Measurements from ENCODE around the gene TNXB. TPM values are rescaled to one million over a fixed set of nuclear protein-coding genes. Genes with fewer than 3 reads are reported as not detected.
"Not testable (repeated sequence)": the region's sequence is repeated elsewhere in the genome, so short reads cannot be mapped to it uniquely, and the experiment has no call there.

TNXB gene
- total and polyA plus RNA-seq, 3 experiments from 2014 or later: 2.5 to 4.9 TPM; not detected in 1

DNA sequence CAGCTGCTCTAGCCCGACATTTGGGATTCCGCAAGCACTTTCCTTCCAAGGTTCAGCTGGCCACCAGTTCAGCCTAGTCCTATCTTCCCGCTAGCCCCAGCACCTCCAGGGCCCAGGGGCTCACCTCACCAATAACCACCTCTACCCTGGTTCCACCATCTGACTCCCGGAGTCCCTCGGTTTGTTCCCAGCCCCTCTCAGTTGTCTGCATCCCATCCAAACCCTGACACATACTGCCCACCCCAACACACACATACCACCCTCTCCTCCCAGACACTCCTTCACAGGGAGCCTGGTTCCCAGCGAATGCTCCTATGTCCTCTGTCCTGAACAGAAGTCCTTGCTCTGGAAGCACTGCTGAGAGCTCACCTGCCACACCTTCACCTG, 418 bp downstream of the TNXB start:
- Histone ChIP-seq H3K9me3 (ENCODE audit: low read length) (no peaks in the 10 kb centered on the region), H3K27ac (ENCODE audit: low read depth, low read length) (no peak overlapping the region), H3K36me3 (ENCODE audit: insufficient read depth, low read length) (no peaks in the 10 kb centered on the region), H3K4me3 (ENCODE audit: low read length) (no peak overlapping the region), H3K4me1 (ENCODE audit: insufficient read depth, low read length) (peaks cover 14% of the 10 kb centered on the region), H3K27me3 (ENCODE audit: insufficient read depth, low read length, poor library complexity, severe bottlenecking) (peaks cover 3% of the 10 kb centered on the region)
- Mint-ChIP-seq H3K9me3 (peaks cover 0 to 2% (median 0%) of the 10 kb centered on the region in 5 donors), H3K4me3 (peak overlapping the region in 2 of 7 donors; percentile 2 to 28), H3K4me1 (peaks cover 17 to 27% (median 18%) of the 10 kb centered on the region in 3 donors), H3K36me3 (peaks cover 0 to 10% (median 0%) of the 10 kb centered on the region in 3 donors), H3K27me3 (peaks cover 15 to 41% of the 10 kb centered on the region in 2 donors), H3K27ac (peak overlapping the region in 4 of 8 donors; percentile 61 to 82 (median 70))
- ChIA-PET POLR2A (no interaction called here), CTCF (no interaction called here)
- no peak for DNase-seq

DNA sequence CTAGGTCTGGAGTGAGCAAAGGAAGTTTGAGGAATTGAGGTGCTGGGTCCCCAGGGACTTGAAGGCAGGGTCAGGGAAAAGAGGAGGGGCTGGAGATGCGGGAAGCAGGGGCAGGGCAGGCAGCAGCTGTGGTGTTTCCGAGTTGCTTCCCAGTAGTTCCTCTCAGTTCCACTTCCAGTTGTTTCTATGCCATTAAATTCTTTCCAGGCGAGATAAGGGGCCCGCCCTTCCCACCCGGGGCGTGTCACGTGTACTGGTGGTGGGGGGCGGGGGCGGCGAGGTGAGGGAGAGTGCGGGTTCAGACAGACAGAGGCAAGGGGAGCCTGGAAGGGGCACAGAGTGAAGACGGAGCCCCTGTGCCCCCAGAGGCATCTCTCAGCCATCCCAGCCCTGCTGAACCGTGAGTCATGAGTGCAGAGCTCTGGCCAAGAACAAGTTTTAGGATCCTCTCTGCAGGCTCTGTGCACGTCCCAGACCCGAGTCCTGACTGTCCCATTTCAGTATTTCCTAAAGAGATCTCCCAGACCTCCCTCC, 977 bp downstream of the TNXB start:
- ChIA-PET CTCF (no interaction called here), POLR2A (no interaction called here)
- H3K4me3 Mint-ChIP-seq: peak overlapping the region in 2 of 7 donors; percentile 16 to 46

DNA sequence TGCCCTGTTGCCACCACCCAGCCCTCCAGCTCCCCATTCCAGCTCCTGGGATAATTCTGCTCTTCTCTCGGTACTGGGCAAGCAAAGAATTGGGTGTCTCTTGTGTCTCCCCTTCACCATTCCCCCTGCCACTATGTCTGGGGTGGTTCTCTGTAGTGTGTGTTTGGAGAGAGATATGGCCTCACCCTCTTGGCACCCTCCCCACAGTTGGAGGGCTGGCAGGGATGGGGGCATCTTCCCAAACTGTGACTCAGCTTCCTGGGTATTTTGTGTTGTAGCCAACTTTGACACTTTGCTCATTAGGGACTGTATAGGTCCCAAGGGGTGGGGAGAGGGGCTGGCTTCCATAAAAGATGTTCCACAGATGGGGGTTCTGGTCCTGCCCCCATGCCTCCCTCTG, 1.7 kb downstream of the TNXB start:
- ChIA-PET POLR2A (no interaction called here), CTCF (no interaction called here)
- Mint-ChIP-seq H3K4me3 (peak overlapping the region in 1 of 7 donors; percentile 16), H3K27me3 (peaks cover 19 to 49% of the 10 kb centered on the region in 2 donors), H3K36me3 (peaks cover 0 to 8% (median 0%) of the 10 kb centered on the region in 3 donors), H3K4me1 (peaks cover 14 to 27% (median 14%) of the 10 kb centered on the region in 3 donors), H3K27ac (peak overlapping the region in 1 of 8 donors; percentile 33), H3K9me3 (peaks cover 0 to 2% (median 0%) of the 10 kb centered on the region in 5 donors)
- DNase-seq: no peak
- H3K27ac ChIP-seq (ENCODE audit: low read depth, low read length): no peak overlapping the region
- no peaks in the 10 kb centered on the region for H3K9me3 ChIP-seq (ENCODE audit: low read length)
- peaks cover 14% of the 10 kb centered on the region for H3K4me1 ChIP-seq (ENCODE audit: insufficient read depth, low read length)
- no peak overlapping the region for H3K4me3 ChIP-seq (ENCODE audit: low read length)
- no peaks in the 10 kb centered on the region for H3K36me3 ChIP-seq (ENCODE audit: insufficient read depth, low read length)
- H3K27me3 ChIP-seq (ENCODE audit: insufficient read depth, low read length, poor library complexity, severe bottlenecking): peaks cover 3% of the 10 kb centered on the region

More for the DNA sequence above, 977 bp downstream of the TNXB start:
- peaks cover 14 to 27% (median 18%) of the 10 kb centered on the region in 3 donors for H3K4me1 Mint-ChIP-seq
- Histone ChIP-seq H3K27me3 (ENCODE audit: insufficient read depth, low read length, poor library complexity, severe bottlenecking) (peaks cover 3% of the 10 kb centered on the region), H3K27ac (ENCODE audit: low read depth, low read length) (no peak overlapping the region), H3K4me3 (ENCODE audit: low read length) (no peak overlapping the region), H3K4me1 (ENCODE audit: insufficient read depth, low read length) (peaks cover 14% of the 10 kb centered on the region), H3K9me3 (ENCODE audit: low read length) (no peaks in the 10 kb centered on the region), H3K36me3 (ENCODE audit: insufficient read depth, low read length) (no peaks in the 10 kb centered on the region)
- peak overlapping the region in 4 of 8 donors; percentile 33 to 82 (median 51) for H3K27ac Mint-ChIP-seq
- peaks cover 0 to 8% (median 0%) of the 10 kb centered on the region in 3 donors for H3K36me3 Mint-ChIP-seq
- H3K27me3 Mint-ChIP-seq: peaks cover 15 to 45% of the 10 kb centered on the region in 2 donors
- H3K9me3 Mint-ChIP-seq: peaks cover 0 to 2% (median 0%) of the 10 kb centered on the region in 5 donors
- no peak for DNase-seq

DNA sequence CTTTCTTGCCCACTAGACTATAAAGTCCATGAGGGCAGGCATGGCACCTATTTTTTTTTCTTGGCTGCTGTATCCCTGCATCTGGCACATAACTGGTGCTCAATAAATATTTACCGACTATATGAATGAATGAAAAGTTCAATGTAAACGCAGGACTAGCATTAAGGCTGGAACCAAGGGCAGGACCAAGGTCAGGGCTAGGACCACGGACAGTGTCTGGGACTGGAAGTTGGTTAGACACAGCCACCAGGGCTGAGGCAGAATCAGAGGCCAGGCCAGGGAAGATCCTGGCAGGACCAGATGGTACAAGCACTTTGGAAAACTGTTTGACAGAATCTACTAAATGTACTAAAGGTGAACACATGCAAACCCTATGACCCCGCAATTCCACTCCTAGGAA, 3.7 kb downstream of the TNXB start:
- ChIA-PET CTCF (interaction anchor here (1.0 kb wide), 1 partner anchor 13 kb away, joined by 4 read pairs; no protein-coding TSS in a partner anchor), POLR2A (no interaction called here)
- no peaks in the 10 kb centered on the region for H3K36me3 ChIP-seq (ENCODE audit: insufficient read depth, low read length)
- peaks cover 14% of the 10 kb centered on the region for H3K4me1 ChIP-seq (ENCODE audit: insufficient read depth, low read length)
- no peak for DNase-seq
- Mint-ChIP-seq H3K4me1 (peaks cover 14 to 27% (median 14%) of the 10 kb centered on the region in 3 donors), H3K27ac (no peak overlapping the region), H3K36me3 (no peaks in the 10 kb centered on the region), H3K27me3 (peaks cover 27 to 53% of the 10 kb centered on the region in 2 donors), H3K4me3 (no peak overlapping the region), H3K9me3 (peaks cover 0 to 2% (median 0%) of the 10 kb centered on the region in 5 donors)
- no peak overlapping the region for H3K27ac ChIP-seq (ENCODE audit: low read depth, low read length)
- no peak overlapping the region for H3K4me3 ChIP-seq (ENCODE audit: low read length)
- H3K27me3 ChIP-seq (ENCODE audit: insufficient read depth, low read length, poor library complexity, severe bottlenecking): peaks cover 3% of the 10 kb centered on the region
- H3K9me3 ChIP-seq (ENCODE audit: low read length): no peaks in the 10 kb centered on the region

DNA sequence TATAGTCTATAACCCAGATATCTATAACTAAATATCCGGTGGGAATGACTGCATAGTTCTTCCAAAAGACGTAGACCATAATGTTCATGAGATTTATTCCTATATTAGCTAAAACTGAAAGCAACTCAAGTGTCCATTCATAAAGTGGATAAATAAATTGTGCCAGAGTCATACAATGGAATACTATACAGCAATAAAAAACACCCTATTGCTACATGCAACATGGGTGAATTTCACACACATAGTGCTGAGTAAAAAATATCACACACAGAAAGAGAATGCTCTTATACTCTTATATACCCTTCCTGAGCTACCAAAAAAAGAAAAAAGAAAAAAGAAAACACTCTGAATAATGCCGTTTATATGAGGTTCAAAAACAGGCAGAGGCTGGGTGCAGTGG, 6.9 kb downstream of the TNXB start:
- CTCF ChIA-PET: no interaction called here
- Histone ChIP-seq H3K4me1 (ENCODE audit: insufficient read depth, low read length) (no peaks in the 10 kb centered on the region), H3K9me3 (ENCODE audit: low read length) (no peaks in the 10 kb centered on the region), H3K36me3 (ENCODE audit: insufficient read depth, low read length) (no peaks in the 10 kb centered on the region), H3K4me3 (ENCODE audit: low read length) (no peak overlapping the region), H3K27ac (ENCODE audit: low read depth, low read length) (no peak overlapping the region), H3K27me3 (ENCODE audit: insufficient read depth, low read length, poor library complexity, severe bottlenecking) (peaks cover 11% of the 10 kb centered on the region)
- no peaks in the 10 kb centered on the region for H3K36me3 Mint-ChIP-seq
- H3K27ac Mint-ChIP-seq: no peak overlapping the region
- H3K27me3 Mint-ChIP-seq: peaks cover 47 to 68% of the 10 kb centered on the region in 2 donors
- POLR2A ChIA-PET: no interaction called here
- no peak for DNase-seq
- H3K4me3 Mint-ChIP-seq: no peak overlapping the region
- H3K4me1 Mint-ChIP-seq: no peaks in the 10 kb centered on the region
- H3K9me3 Mint-ChIP-seq: peaks cover 0 to 2% (median 0%) of the 10 kb centered on the region in 5 donors

DNA sequence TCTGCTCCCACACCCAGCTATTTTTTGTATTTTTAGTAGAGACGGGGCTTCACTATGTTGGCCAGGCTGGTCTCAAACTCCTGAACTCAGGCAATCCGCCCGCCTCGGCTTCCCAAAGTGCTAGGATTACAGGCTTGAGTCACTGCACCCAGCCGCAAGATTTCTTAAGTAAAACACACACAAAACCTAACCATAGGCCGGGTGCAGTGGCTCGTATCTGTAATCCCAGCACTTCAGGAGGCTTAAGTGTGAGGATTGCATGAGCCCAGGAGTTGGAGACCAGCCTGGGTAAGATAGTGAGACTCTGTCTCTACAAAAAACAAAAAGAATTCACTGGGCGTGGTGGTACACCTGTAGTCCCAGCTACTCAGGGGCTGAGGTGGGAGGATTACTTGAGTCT, 8.9 kb downstream of the TNXB start:
- H3K4me3 ChIP-seq (ENCODE audit: low read length); POLR2A ChIA-PET; DNase-seq; H3K4me3 Mint-ChIP-seq; H3K4me1 Mint-ChIP-seq; H3K36me3 ChIP-seq (ENCODE audit: insufficient read depth, low read length); H3K36me3 Mint-ChIP-seq; H3K9me3 ChIP-seq (ENCODE audit: low read length); H3K4me1 ChIP-seq (ENCODE audit: insufficient read depth, low read length); H3K27ac ChIP-seq (ENCODE audit: low read depth, low read length); H3K9me3 Mint-ChIP-seq; CTCF ChIA-PET: not testable (repeated sequence)
- H3K27ac Mint-ChIP-seq: peak overlapping the region in 1 of 8 donors; percentile 19
- H3K27me3 ChIP-seq (ENCODE audit: insufficient read depth, low read length, poor library complexity, severe bottlenecking): peaks cover 25% of the 10 kb centered on the region
- H3K27me3 Mint-ChIP-seq: peaks cover 44 to 64% of the 10 kb centered on the region in 2 donors

DNA sequence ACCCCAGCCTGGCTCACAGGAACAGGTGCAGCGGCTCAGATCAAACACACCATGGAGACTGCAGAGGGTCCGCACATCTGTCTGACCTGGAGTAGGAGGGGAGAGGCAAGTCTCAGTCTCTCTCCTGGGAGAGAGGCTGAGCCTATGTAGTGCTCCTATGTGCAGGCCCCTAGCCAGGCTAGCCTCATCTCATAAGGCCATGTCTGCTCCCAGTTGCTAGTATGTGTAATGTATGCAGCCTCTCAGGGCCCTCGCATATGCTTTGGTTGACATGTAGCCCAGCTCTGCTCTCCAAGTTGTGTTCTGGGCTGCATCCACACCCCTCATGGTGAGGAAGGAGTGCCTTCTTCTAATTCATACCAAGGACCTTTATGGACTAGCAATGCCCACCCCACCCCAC, 11.8 kb downstream of the TNXB start:
- H3K27me3 ChIP-seq (ENCODE audit: insufficient read depth, low read length, poor library complexity, severe bottlenecking): peaks cover 26% of the 10 kb centered on the region
- no peaks in the 10 kb centered on the region for H3K9me3 Mint-ChIP-seq
- DNase-seq: no peak
- H3K36me3 ChIP-seq (ENCODE audit: insufficient read depth, low read length): no peaks in the 10 kb centered on the region
- peaks cover 0 to 4% (median 1%) of the 10 kb centered on the region in 3 donors for H3K4me1 Mint-ChIP-seq
- H3K4me1 ChIP-seq (ENCODE audit: insufficient read depth, low read length): no peaks in the 10 kb centered on the region
- no peaks in the 10 kb centered on the region for H3K36me3 Mint-ChIP-seq
- ChIA-PET POLR2A (no interaction called here), CTCF (interaction anchor here (1.3 kb wide), 1 partner anchor 9 kb away, joined by 3 read pairs; no protein-coding TSS in a partner anchor)
- H3K27me3 Mint-ChIP-seq: peaks cover 47 to 52% of the 10 kb centered on the region in 2 donors
- H3K27ac ChIP-seq (ENCODE audit: low read depth, low read length): no peak overlapping the region
- H3K4me3 ChIP-seq (ENCODE audit: low read length): no peak overlapping the region
- peak overlapping the region in 1 of 8 donors; percentile 65 for H3K27ac Mint-ChIP-seq
- no peaks in the 10 kb centered on the region for H3K9me3 ChIP-seq (ENCODE audit: low read length)
- no peak overlapping the region for H3K4me3 Mint-ChIP-seq

DNA sequence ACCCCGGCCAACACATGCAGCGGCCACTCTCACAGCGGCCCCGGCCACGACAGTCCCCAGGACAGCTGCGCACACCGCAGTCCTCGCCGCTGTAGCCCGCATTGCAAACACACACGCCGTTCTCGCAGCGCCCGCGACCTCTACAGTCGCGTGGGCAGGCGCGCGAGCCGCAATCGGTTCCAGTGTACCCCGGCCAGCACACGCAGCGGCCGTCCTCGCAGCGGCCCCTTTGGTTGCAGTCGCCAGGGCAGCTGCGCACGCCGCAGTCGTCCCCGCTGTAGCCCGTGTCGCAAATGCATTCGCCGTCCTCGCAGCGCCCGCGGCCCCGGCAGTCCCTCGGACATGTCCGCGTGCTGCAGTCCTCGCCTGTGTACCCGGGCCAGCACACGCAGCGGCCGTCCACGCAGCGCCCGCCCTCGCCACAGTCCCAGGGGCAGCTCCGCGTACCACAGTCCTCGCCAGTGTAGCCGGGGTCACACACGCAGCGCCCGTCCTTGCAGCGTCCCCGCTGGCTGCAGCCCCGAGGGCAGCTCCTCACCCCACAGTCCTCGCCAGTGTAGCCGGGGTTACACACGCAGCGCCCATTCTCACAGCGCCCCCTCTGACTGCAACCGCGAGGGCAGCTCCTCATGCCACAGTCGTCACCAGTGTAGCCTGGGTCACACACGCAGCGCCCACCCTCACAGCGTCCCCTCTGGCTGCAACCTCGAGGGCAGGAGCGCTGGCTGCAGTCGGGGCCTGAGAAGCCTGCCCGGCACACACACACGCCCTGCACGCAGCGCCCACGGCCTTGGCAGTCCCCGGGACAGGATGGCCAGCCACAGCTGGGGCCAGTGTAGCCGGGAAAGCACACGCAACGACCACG, 12.5 kb downstream of the TNXB start:
- H3K4me1 Mint-ChIP-seq: peaks cover 0 to 4% (median 1%) of the 10 kb centered on the region in 3 donors
- Histone ChIP-seq H3K36me3 (ENCODE audit: insufficient read depth, low read length) (no peaks in the 10 kb centered on the region), H3K27me3 (ENCODE audit: insufficient read depth, low read length, poor library complexity, severe bottlenecking) (peaks cover 26% of the 10 kb centered on the region), H3K4me1 (ENCODE audit: insufficient read depth, low read length) (no peaks in the 10 kb centered on the region), H3K9me3 (ENCODE audit: low read length) (no peaks in the 10 kb centered on the region), H3K4me3 (ENCODE audit: low read length) (no peak overlapping the region), H3K27ac (ENCODE audit: low read depth, low read length) (no peak overlapping the region)
- ChIA-PET CTCF (interaction anchor here (1.3 kb wide), 1 partner anchor 9 kb away, joined by 3 read pairs; no protein-coding TSS in a partner anchor), POLR2A (no interaction called here)
- DNase-seq: no peak
- H3K9me3 Mint-ChIP-seq: no peaks in the 10 kb centered on the region
- no peaks in the 10 kb centered on the region for H3K36me3 Mint-ChIP-seq
- H3K27me3 Mint-ChIP-seq: peaks cover 42 to 48% of the 10 kb centered on the region in 2 donors
- no peak overlapping the region for H3K4me3 Mint-ChIP-seq
- no peak overlapping the region for H3K27ac Mint-ChIP-seq

All from CD8-positive, alpha-beta memory T cell (primary cell).